Measurements from ENCODE around the gene KLHDC7A.

DNA sequence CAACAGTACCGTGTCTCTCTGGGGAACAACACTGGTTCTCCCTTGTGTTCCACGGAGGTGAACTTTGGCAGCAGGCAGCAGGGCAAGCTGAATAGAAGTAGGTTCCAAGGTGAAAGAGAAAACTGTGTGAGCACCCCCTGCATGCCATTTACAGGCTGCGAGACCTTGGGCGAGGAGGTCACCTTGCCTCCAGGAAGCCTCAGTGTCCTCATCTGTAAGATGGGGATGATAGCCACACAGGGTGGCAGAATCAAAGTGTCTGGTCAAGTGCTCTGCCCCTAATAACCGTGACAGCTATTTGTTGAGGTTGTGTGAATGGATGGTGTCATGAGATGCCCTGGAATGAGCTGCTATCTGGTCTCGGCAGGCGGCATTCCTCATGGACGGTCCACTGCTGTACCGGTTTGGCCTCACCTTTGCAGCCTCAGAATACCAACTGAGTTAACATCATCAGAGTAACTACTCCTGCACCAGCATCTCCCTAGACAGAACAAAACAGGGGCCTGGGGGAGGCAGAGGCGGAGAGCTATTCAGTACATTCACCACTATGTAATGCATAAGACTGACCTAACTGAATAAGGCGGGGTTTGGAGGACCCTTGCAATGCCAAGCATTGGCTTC is 7.4 kb upstream of the KLHDC7A start:
- TF ChIP-seq, protein P1, sequence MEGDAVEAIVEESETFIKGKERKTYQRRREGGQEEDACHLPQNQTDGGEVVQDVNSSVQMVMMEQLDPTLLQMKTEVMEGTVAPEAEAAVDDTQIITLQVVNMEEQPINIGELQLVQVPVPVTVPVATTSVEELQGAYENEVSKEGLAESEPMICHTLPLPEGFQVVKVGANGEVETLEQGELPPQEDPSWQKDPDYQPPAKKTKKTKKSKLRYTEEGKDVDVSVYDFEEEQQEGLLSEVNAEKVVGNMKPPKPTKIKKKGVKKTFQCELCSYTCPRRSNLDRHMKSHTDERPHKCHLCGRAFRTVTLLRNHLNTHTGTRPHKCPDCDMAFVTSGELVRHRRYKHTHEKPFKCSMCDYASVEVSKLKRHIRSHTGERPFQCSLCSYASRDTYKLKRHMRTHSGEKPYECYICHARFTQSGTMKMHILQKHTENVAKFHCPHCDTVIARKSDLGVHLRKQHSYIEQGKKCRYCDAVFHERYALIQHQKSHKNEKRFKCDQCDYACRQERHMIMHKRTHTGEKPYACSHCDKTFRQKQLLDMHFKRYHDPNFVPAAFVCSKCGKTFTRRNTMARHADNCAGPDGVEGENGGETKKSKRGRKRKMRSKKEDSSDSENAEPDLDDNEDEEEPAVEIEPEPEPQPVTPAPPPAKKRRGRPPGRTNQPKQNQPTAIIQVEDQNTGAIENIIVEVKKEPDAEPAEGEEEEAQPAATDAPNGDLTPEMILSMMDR (conservative IDR thresholded peaks at IDR 0.05): no peak
- TF ChIP-seq EZH2 (IDR thresholded peaks at IDR 0.05; ENCODE audit: low read depth): no peak

Data from PC-9 (cell line).